Caco-2 (cell line): Measurements from ENCODE around the gene NOS3. TPM values are rescaled to one million over a fixed set of nuclear protein-coding genes. Genes with fewer than 3 reads are reported as not detected.

ENCODE experiments used
- BruUV-seq: library from RNA; stranded (reverse); fragments of 400-500 nt; replicated peaks from 2 replicates; lab custom pipeline; 2021; lab: Mats Ljungman, UMichigan
- CTCF ChIA-PET: fragments of 300-600 bp; sonication (Branson Sonifier 250); formaldehyde crosslinking; loops from one replicate; lab custom pipeline; 2022; ENCODE audit warnings: antibody characterized with exemption; lab: Charles Lee
- POLR2A ChIA-PET: fragments of 300-600 bp; sonication (Branson Sonifier 250); formaldehyde crosslinking; loops from one replicate; lab custom pipeline; 2022; ENCODE audit warnings: antibody characterized with exemption; lab: Charles Lee
- DNase-seq, 2 experiments: peaks; one replicate each; pipeline versions ENCODE4 v3.0.0 to v3.0.0-alpha.2; 2020 to 2022
- H3K27me3 ChIP-seq: replicated peaks from 2 replicates; pipeline ENCODE4 v1.6.0; 2011; ENCODE audit warnings: low read length; ENCODE audit not compliant: control insufficient read depth, insufficient read depth
- H3K36me3 ChIP-seq: 2 replicates; pipeline ENCODE4 v1.5.1; 2011; ENCODE audit warnings: low read length; ENCODE audit not compliant: control insufficient read depth, insufficient read depth
- H3K4me1 ChIP-seq: fragments of 250-450 bp; sonication (Bioruptor Pico); 2 replicates; pipeline ENCODE4 v1.5.1; 2020; ENCODE audit warnings: mild to moderate bottlenecking
- H3K4me3 ChIP-seq: 2 replicates; pipeline ENCODE4 v1.5.1; 2011; ENCODE audit warnings: low read depth, mild to moderate bottlenecking, control low read depth, low read length
- H3K9me3 ChIP-seq: fragments of 250-450 bp; sonication (Bioruptor Pico); 2 replicates; pipeline ENCODE4 v1.5.1; 2020; ENCODE audit warnings: mild to moderate bottlenecking, moderate library complexity
- H3K27ac Mint-ChIP-seq: one replicate; pipeline ENCODE4 v1.8.0; 2022; ENCODE audit warnings: mixed read lengths; ENCODE audit not compliant: unreplicated experiment
- H3K27me3 Mint-ChIP-seq: one replicate; pipeline ENCODE4 v1.8.0; 2022; ENCODE audit warnings: mixed read lengths; ENCODE audit not compliant: insufficient read depth, unreplicated experiment
- H3K36me3 Mint-ChIP-seq: one replicate; pipeline ENCODE4 v1.8.0; 2022; ENCODE audit warnings: mild to moderate bottlenecking, mixed read lengths; ENCODE audit not compliant: insufficient read depth, unreplicated experiment
- H3K4me1 Mint-ChIP-seq: one replicate; pipeline ENCODE4 v1.8.0; 2022; ENCODE audit warnings: low read depth, mixed read lengths; ENCODE audit not compliant: unreplicated experiment
- H3K4me3 Mint-ChIP-seq: one replicate; pipeline ENCODE4 v1.8.0; 2022; ENCODE audit warnings: mild to moderate bottlenecking, moderate library complexity, mixed read lengths; ENCODE audit not compliant: unreplicated experiment
- H3K9me3 Mint-ChIP-seq: one replicate; pipeline ENCODE4 v1.8.0; 2022; ENCODE audit warnings: mixed read lengths; ENCODE audit not compliant: unreplicated experiment
- CTCF ChIP-seq, 2 experiments: fragments of 200-600 bp in 1 of 2; IDR thresholded peaks; 1 replicate in 1 of 2; 2 replicates in 1 of 2; pipeline versions ENCODE4 v1.5.1 to v1.8.0; 2011 to 2022; ENCODE audit warnings: antibody characterized with exemption in 1 of 2, control low read depth in 1 of 2, inconsistent platforms in 1 of 2, low read depth in 1 of 2, low read length in 1 of 2, mild to moderate bottlenecking in 1 of 2, moderate library complexity in 1 of 2; ENCODE audit not compliant: insufficient read depth in 1 of 2, severe bottlenecking in 1 of 2, unreplicated experiment in 1 of 2
- intact Hi-C: fragments of 100-400 bp; cut with micrococcal nuclease; formaldehyde crosslinking; loops from one replicate; pipeline ENCODE4 v1.10.0; 2022; ENCODE audit not compliant: unreplicated experiment
- total RNA-seq: library from RNA; stranded (reverse); gene quantifications from 2 replicates; pipeline ENCODE4 v1.2.3, GENCODE V29; 2022

NOS3 gene
- total RNA-seq, 1 experiment from 2014 or later: 1.1 TPM

GRCh38 chr7:151020231-151020630 is 29.4 kb downstream of the NOS3 start:
- Mint-ChIP-seq H3K27me3 (peaks cover 6% of the 10 kb centered on the region), H3K9me3 (no peaks in the 10 kb centered on the region), H3K4me1 (peaks cover 20% of the 10 kb centered on the region), H3K36me3 (no peaks in the 10 kb centered on the region), H3K4me3 (peak overlapping the region; percentile 13), H3K27ac (no peak overlapping the region)
- H3K27me3 ChIP-seq: no peaks in the 10 kb centered on the region
- CTCF ChIA-PET: interaction anchor here (3.0 to 3.3 kb wide), 2 partner anchors 8 to 57 kb away, joined by 40 to 54 read pairs; partner anchors contain the start of gene ABCB8
- H3K9me3 ChIP-seq: no peaks in the 10 kb centered on the region
- no peak for TF ChIP-seq CTCF (IDR thresholded peaks at IDR 0.05; ENCODE audit: insufficient read depth in 1 of 2, low read depth in 1 of 2, low read length in 1 of 2, severe bottlenecking in 1 of 2, unreplicated experiment in 1 of 2)
- intact Hi-C loops: no loop called here
- no peaks in the 10 kb centered on the region for H3K36me3 ChIP-seq
- BruUV-seq: no TSS peak
- H3K4me1 ChIP-seq: peaks cover 34% of the 10 kb centered on the region
- no peak overlapping the region for H3K4me3 ChIP-seq
- POLR2A ChIA-PET: no interaction called here
- DNase-seq: no peak

GRCh38 chr7:151023232-151023631 is 32.4 kb downstream of the NOS3 start:
- Mint-ChIP-seq H3K4me3 (no peak overlapping the region), H3K36me3 (peaks cover 7% of the 10 kb centered on the region), H3K27ac (no peak overlapping the region), H3K27me3 (peaks cover 6% of the 10 kb centered on the region), H3K4me1 (peaks cover 39% of the 10 kb centered on the region), H3K9me3 (no peaks in the 10 kb centered on the region)
- H3K4me3 ChIP-seq: no peak overlapping the region
- ChIA-PET CTCF (no interaction called here), POLR2A (no interaction called here)
- no peak for DNase-seq
- H3K9me3 ChIP-seq: no peaks in the 10 kb centered on the region
- intact Hi-C loops: no loop called here
- H3K36me3 ChIP-seq: no peaks in the 10 kb centered on the region
- H3K4me1 ChIP-seq: peaks cover 48% of the 10 kb centered on the region
- no peak for TF ChIP-seq CTCF (IDR thresholded peaks at IDR 0.05; ENCODE audit: insufficient read depth in 1 of 2, low read depth in 1 of 2, low read length in 1 of 2, severe bottlenecking in 1 of 2, unreplicated experiment in 1 of 2)
- H3K27me3 ChIP-seq: no peaks in the 10 kb centered on the region
- BruUV-seq: no TSS peak

- no peak for TF ChIP-seq CTCF (IDR thresholded peaks at IDR 0.05; ENCODE audit: insufficient read depth in 1 of 2, low read depth in 1 of 2, low read length in 1 of 2, severe bottlenecking in 1 of 2, unreplicated experiment in 1 of 2)
- POLR2A ChIA-PET: interaction anchor here (0.6 kb wide), 1 partner anchor 300 kb away, joined by 10 read pairs; no protein-coding TSS in a partner anchor
- intact Hi-C loops: no loop called here
- H3K9me3 Mint-ChIP-seq: no peaks in the 10 kb centered on the region
- Histone ChIP-seq H3K4me1 (peaks cover 43% of the 10 kb centered on the region), H3K27me3 (no peaks in the 10 kb centered on the region), H3K9me3 (no peaks in the 10 kb centered on the region), H3K4me3 (no peak within 1 kb of the TSS), H3K36me3 (no peaks in the 10 kb centered on the region)
- BruUV-seq: no TSS peak
- H3K27ac Mint-ChIP-seq: peak within 1 kb of the TSS; percentile 99
- DNase-seq: peak in 1 of 2 experiments; percentile 64
- CTCF ChIA-PET: interaction anchor here (0.7 kb wide), 1 partner anchor 22 kb away, joined by 6 read pairs; no protein-coding TSS in a partner anchor
- no peak within 1 kb of the TSS for H3K4me3 Mint-ChIP-seq
- peaks cover 47% of the 10 kb centered on the region for H3K4me1 Mint-ChIP-seq
- peaks cover 15% of the 10 kb centered on the region for H3K36me3 Mint-ChIP-seq
- peaks cover 2% of the 10 kb centered on the region for H3K27me3 Mint-ChIP-seq
Measured at GRCh38 chr7:151024435-151025056, 33.7 kb downstream of the NOS3 start, which contains the start of gene ATG9B. Gene ATG9B (minus strand): TSS chr7:151024494. CDS start chr7:151024423, 71 bp downstream.
